ENCODE data around the gene GSTM1. TPM values are rescaled to one million over a fixed set of nuclear protein-coding genes. Genes with fewer than 3 reads are reported as not detected.
A peak's percentile ranks its signal among the peaks of the same experiment; 100 is the strongest.

Gene GSTM1
- total RNA-seq, 2 donors from 2014 or later: 21.6 TPM; not detected in 1

GRCh38 chr1:109739738-109740614 lies 52.4 kb downstream of the GSTM1 start:
- Histone ChIP-seq H3K27me3 (no peaks in the 10 kb centered on the region), H3K27ac (peak overlapping the region; percentile 76 to 88), H3K4me1 (peaks cover 0 to 7% of the 10 kb centered on the region in 2 donors), H3K4me3 (peak overlapping the region; percentile 67 to 88), H3K36me3 (peaks cover 16% of the 10 kb centered on the region), H3K9me3 (no peaks in the 10 kb centered on the region)
- peak; percentile 83 for DNase-seq (ENCODE audit: low spot score)
- TF ChIP-seq CTCF (IDR thresholded peaks at IDR 0.05): no peak

- H3K27me3 ChIP-seq: no peaks in the 10 kb centered on the region
- no peak for DNase-seq (ENCODE audit: low spot score)
- no peak for TF ChIP-seq CTCF (IDR thresholded peaks at IDR 0.05)
- H3K27ac ChIP-seq: peak within 1 kb of the TSS; percentile 76 to 88
- H3K36me3 ChIP-seq: peaks cover 16% of the 10 kb centered on the region
- H3K9me3 ChIP-seq: no peaks in the 10 kb centered on the region
- peaks cover 0 to 7% of the 10 kb centered on the region in 2 donors for H3K4me1 ChIP-seq
- peak within 1 kb of the TSS; percentile 67 to 88 for H3K4me3 ChIP-seq
Measured at GRCh38 chr1:109740615-109741373, 53.2 kb downstream of the GSTM1 start, which contains the start of gene GSTM3. GSTM3 (minus strand) TSS chr1:109741038; CDS start chr1:109740287, 751 bp downstream.

Other genes with a start within 250 kb of the GSTM1 start
- gene SYPL2, start 221.3 kb upstream of the GSTM1 start, total RNA-seq: 1 to 10 TPM; 4.7 to 9.6 TPM
- gene ATXN7L2, start 203.9 kb upstream of the GSTM1 start, total RNA-seq: 1 to 10 TPM; 2.4 to 3.5 TPM
- gene CYB561D1, start 193.7 kb upstream of the GSTM1 start, total RNA-seq: 1 to 10 TPM; 2.6 to 6.9 TPM
- gene AMIGO1, start 178.1 kb upstream of the GSTM1 start, total RNA-seq: 10 to 100 TPM; 11.0 to 15.1 TPM
- under 1 TPM; 0.11 to 0.16 TPM for gene GPR61, start 147.9 kb upstream of the GSTM1 start, total RNA-seq
- 1 to 10 TPM; 2.6 to 2.8 TPM for gene GNAI3, start 139.2 kb upstream of the GSTM1 start, total RNA-seq
- gene GNAT2, start 68.2 kb upstream of the GSTM1 start, total RNA-seq: under 1 TPM in 1 of 2 donors, not detected in 1; 0.59 TPM
- 10 to 100 TPM; 16.1 to 17.9 TPM for gene AMPD2, start 68.0 kb upstream of the GSTM1 start, total RNA-seq
- 10 to 100 TPM; 24.6 to 52.6 TPM for gene GSTM4, start 31.7 kb upstream of the GSTM1 start, total RNA-seq
- 10 to 100 TPM; 31.7 to 53.8 TPM for gene GSTM2, start 19.8 kb upstream of the GSTM1 start, total RNA-seq
- 1 to 10 TPM; 2.8 to 3.6 TPM for gene GSTM5, start 24.4 kb downstream of the GSTM1 start, total RNA-seq
- gene GSTM3, start 53.2 kb downstream of the GSTM1 start, total RNA-seq: 100 to 1,000 TPM; 121 to 197 TPM
- gene EPS8L3, start 76.1 kb downstream of the GSTM1 start, total RNA-seq: under 1 TPM in 1 of 2 donors, not detected in 1; 0.19 TPM
- gene CSF1, start 223.0 kb downstream of the GSTM1 start, total RNA-seq: 10 to 100 TPM; 31.4 to 48.4 TPM